HG03521 (cell line): ENCODE data around the gene SCYGR8.

Source experiments
- ATAC-seq: cut with Tn5 transposase; IDR thresholded peaks from one replicate; pipeline ENCODE4 v1.9.1; 2021; ENCODE audit warnings: mild to moderate bottlenecking, moderate library complexity; ENCODE audit not compliant: unreplicated experiment

The SCYGR8 gene

GRCh38 chr2:227759411-227760118, 13.9 kb downstream of the SCYGR8 start:
- ATAC-seq: no peak

DNA sequence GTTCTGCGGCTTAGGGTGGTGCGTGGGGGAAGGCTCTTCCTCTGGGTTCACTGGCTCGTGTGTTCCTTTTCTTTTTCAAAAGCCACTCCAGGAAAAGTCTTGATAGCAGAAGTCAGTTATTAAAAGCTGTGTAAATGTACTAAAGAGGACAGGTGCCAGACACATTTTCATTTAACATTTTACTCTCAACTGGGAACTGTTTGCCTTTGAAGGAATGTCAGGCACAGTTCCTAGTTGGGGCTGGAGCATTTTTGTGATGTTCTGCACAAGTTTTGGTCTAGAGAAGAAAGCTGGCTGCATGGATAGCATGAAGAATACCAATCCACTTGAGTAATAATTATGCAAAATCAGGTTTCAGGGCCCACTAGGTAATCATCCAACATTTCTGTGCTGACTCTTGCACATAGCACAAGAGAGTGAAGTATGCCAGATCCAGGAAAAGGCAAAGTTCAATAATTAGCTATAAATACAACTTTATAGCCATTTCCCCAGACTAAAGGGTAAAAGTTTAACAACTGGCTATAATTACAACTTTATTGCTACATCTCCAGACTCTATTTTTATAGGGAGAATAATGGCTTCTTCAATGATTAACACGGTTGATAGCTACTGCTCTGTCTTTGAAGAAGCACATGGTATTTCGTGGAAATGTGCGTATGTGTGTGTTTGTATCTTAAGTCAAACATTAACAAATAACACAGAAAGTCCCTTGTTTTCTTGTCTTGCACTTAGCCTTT, 16.2 kb downstream of the SCYGR8 start:
- no peak for ATAC-seq

- no peak for ATAC-seq
Observed at GRCh38 chr2:227765788-227766372, 20.2 kb downstream of the SCYGR8 start.

DNA sequence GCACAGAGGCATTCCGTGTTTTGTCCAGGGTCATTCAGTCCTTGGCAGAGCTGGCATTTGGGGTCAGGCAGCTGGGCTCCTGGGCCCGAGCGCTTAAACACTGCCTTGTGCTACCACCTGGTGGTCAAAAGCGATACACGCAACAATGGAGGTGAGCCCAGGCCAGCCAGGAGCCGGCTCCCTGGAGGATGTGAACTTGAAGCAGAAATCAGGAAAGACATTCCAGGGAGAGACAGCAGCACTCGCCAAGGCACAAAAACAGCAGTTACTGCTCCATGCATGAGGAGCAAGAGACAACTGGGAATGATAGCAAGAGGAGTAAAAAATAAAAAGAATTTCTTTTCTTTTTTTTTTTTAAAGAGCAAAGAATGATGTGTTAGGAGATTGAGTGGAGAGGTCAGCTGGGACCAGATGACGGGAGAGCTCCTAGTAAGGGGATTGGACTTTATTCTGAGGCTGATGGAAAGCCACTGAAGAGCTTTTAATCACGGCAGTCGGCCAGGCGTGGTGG, 20.7 kb downstream of the SCYGR8 start:
- peak; percentile 99 for ATAC-seq

DNA sequence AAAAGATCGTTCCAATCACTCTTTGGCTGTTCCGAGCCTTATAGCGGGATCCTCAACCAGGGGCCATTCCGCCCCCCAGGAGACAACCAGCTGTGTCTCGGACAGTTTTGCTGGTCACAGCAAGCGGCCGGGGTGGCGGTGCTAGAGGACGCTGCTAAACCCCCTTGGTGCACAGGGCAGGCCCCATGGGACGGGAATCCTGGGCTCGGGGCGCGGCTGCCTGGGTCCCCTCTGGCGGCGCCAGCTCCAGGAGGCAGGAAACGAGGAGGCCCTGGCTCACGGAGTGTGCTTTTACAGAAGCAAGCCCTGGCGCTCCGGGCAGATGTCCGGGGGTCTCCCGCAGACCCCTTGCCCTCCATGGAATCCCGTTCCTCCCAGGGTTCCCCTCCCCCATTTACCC, 22.1 kb downstream of the SCYGR8 start:
- ATAC-seq: no peak

GRCh38 chr2:227772197-227772661, 26.5 kb downstream of the SCYGR8 start:
- no peak for ATAC-seq

DNA sequence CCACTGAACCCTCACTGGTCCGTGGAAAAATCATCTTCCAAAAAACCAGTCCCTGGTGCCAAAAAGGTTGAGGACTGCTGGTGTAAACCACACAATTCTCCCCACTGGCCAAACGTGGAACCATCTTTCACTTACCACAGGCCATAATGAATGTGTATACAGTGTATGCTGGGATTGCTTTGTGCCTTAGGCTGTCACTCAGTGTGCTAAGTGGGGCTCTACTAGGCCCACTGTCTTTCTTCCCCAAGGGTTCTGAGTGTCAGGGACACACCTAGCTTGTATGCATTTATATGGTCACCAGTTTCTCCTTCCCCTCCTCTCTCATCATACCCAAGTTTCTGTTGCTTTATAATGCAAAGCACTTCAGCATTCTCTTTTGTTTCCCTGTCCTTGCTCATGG, 27.2 kb downstream of the SCYGR8 start:
- ATAC-seq: no peak

GRCh38 chr2:227774011-227774624, 28.4 kb downstream of the SCYGR8 start:
- no peak for ATAC-seq

DNA sequence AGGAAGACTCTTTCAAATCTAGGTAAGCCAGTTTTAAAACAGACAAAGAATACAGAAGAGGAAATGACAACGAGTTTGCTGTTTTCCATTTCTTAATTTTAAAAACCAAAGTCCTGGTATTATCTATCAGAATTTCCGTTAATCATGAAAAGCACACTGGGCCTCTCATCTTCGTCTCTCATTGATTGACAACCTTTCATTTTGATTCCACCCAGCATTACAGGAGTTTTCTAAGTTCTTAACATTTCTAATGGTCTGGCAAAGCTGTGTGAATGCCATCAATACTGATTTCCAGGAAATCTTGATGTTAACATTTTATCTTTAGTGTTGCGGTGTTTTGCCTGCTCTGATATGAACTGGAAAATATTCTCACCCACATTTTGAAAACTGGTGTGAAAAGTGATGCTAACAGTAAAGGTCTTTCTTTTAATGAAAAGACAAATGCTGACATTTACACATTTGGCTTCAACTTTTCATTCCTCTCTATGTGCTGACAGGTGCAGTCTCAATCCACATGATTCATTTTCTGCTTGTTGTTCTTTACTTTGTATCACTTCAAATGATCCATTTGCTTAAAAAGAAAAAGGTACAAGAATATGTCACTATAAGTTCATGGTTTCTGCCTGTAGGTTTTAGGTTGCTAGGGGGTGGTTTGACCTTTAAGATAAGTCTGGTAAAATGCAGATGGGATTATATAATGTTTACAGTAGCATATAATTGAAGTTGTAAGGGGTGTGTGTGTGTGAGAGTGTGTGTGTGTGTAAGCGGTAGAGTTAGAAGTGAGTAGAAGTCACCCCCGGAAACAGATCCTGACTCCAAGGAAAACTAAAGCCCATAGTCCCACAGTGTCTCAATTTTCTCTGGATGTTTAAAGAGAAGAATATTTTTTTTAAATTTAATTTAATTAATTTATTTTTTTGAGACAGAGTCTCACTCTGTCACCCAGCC, 29.5 kb downstream of the SCYGR8 start:
- no peak for ATAC-seq

DNA sequence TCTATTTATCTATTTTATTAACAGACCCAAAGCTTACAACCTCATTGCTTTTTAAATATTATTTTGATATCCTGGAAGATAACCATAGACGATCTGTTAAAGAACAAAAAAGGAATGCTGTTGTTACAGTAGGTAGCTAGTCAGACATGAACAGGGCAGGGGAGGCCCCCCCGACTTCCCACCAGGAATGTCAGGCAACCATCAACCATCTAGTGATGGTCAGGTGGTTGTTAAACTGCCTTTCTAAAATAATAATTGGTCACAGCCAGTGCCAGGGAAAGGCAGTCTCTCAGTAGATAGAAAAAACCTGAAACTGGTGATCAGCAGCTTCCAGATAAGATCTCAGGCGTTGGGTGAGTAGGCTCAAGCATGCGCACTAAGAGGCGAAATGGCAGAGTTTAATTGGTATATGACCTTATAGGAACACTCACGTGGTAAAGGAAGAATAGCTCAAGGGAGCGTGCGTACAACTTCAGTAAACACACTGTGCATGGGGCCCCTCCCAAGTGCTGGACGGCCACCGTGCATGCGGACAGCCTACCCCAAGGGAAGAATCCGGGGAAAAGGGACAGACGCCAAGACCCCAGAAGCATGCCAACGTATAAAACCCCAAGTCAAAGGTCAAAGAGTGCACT, 35.4 kb downstream of the SCYGR8 start:
- ATAC-seq: no peak

- no peak for ATAC-seq
Observed at GRCh38 chr2:227781841-227782240, 36.1 kb downstream of the SCYGR8 start.

- no peak for ATAC-seq
Observed at GRCh38 chr2:227782804-227783203, 37.1 kb downstream of the SCYGR8 start.

GRCh38 chr2:227783404-227784138, 37.9 kb downstream of the SCYGR8 start:
- ATAC-seq: peak; percentile 96

DNA sequence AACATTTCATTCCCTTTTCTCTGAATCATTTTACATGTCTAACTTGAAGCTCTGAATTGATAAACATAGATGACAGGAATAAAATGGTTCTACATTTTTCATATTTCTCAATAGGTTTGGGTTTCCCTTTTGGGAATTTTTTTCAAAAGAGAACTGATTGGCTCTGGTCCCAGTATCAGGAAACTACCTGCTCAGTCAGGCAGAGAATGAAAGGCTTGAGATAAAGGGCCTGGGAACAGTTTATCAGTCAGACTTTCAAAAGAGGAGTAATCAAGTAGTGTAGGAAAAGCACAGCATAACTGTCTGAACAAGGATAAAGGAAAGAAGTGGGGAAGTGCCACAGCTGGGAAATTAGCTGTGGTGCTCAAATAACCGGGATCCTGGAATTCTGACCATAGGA, 39.6 kb downstream of the SCYGR8 start:
- no peak for ATAC-seq

- no peak for ATAC-seq
Observed at GRCh38 chr2:227788561-227789018, 42.9 kb downstream of the SCYGR8 start.

- ATAC-seq: no peak
Observed at GRCh38 chr2:227789803-227790202, 44.1 kb downstream of the SCYGR8 start.

DNA sequence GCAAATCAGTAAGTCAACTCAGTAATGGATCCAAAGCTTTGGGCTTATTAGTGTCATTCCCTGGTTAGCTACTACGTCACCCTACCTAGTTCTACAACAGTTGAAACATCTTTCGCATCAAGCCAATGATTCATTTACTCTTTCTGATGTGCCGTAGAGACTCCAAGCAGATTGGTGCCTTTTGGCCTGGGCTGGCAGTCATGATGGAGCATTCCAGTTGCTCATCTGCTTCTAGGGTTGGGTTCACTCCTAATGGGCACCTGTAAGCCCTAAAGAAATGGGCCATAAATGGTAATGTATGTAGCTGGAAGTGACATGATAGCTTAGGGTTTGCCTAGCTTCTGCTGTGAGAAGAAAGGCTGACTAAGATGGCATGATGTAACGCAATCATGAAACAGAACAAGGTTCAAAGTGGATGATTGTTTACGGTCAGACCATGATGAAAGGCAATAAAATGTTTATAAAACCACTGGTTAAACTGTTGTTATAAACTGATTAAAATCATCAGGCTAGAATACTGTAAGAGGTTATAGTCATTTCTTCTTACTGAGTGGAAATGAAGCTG, 47.5 kb downstream of the SCYGR8 start:
- no peak for ATAC-seq
